ENCODE measurements around the gene PODXL2.

Gene PODXL2

GRCh38 chr3:127720161-127720823, 91.3 kb downstream of the PODXL2 start:
- Histone ChIP-seq H3K4me3 (ENCODE audit: insufficient read depth, low read depth, low read length, poor library complexity, severe bottlenecking) (no peak overlapping the region), H3K4me1 (ENCODE audit: control insufficient read depth, insufficient read depth, low read length, poor library complexity, severe bottlenecking) (no peaks in the 10 kb centered on the region), H3K36me3 (ENCODE audit: control insufficient read depth, insufficient read depth, low read length) (no peaks in the 10 kb centered on the region), H3K27ac (ENCODE audit: insufficient read depth, low read length, poor library complexity, severe bottlenecking) (no peak overlapping the region), H3K27me3 (replicated peaks; ENCODE audit: control insufficient read depth, insufficient read depth, low read length, poor library complexity, severe bottlenecking) (no peaks in the 10 kb centered on the region), H3K9me3 (ENCODE audit: control insufficient read depth, low read length) (no peaks in the 10 kb centered on the region)
- DNase-seq, result no peak

GRCh38 chr3:127720985-127721935, 92.3 kb downstream of the PODXL2 start:
- Histone ChIP-seq H3K9me3 (ENCODE audit: control insufficient read depth, low read length) (no peaks in the 10 kb centered on the region), H3K4me3 (ENCODE audit: insufficient read depth, low read depth, low read length, poor library complexity, severe bottlenecking) (no peak overlapping the region), H3K27me3 (replicated peaks; ENCODE audit: control insufficient read depth, insufficient read depth, low read length, poor library complexity, severe bottlenecking) (no peaks in the 10 kb centered on the region), H3K27ac (ENCODE audit: insufficient read depth, low read length, poor library complexity, severe bottlenecking) (no peak overlapping the region), H3K36me3 (ENCODE audit: control insufficient read depth, insufficient read depth, low read length) (no peaks in the 10 kb centered on the region), H3K4me1 (ENCODE audit: control insufficient read depth, insufficient read depth, low read length, poor library complexity, severe bottlenecking) (no peaks in the 10 kb centered on the region)
- no peak for DNase-seq

GRCh38 chr3:127722091-127722784, 93.3 kb downstream of the PODXL2 start:
- Histone ChIP-seq H3K27ac (ENCODE audit: insufficient read depth, low read length, poor library complexity, severe bottlenecking) (no peak overlapping the region), H3K4me3 (ENCODE audit: insufficient read depth, low read depth, low read length, poor library complexity, severe bottlenecking) (no peak overlapping the region), H3K9me3 (ENCODE audit: control insufficient read depth, low read length) (no peaks in the 10 kb centered on the region), H3K36me3 (ENCODE audit: control insufficient read depth, insufficient read depth, low read length) (no peaks in the 10 kb centered on the region), H3K4me1 (ENCODE audit: control insufficient read depth, insufficient read depth, low read length, poor library complexity, severe bottlenecking) (no peaks in the 10 kb centered on the region), H3K27me3 (replicated peaks; ENCODE audit: control insufficient read depth, insufficient read depth, low read length, poor library complexity, severe bottlenecking) (no peaks in the 10 kb centered on the region)
- no peak for DNase-seq

All from effector memory CD4-positive, alpha-beta T cell (primary cell).